Activated CD8-positive, alpha-beta memory T cell treated with anti-CD3 and anti-CD28 coated beads, Interleukin-2, amount 50 U/mL, for 1 hour (primary cell): ENCODE measurements around the gene SYT3.

Experiments used
- DNase-seq: peaks from one replicate; pipeline ENCODE4 v3.0.0-alpha.2; 2020; ENCODE audit errors: extremely low read depth

Gene SYT3

GRCh38 chr19:50662651-50663481 is 23.2 kb upstream of the SYT3 start:
- DNase-seq = no peak

DNA sequence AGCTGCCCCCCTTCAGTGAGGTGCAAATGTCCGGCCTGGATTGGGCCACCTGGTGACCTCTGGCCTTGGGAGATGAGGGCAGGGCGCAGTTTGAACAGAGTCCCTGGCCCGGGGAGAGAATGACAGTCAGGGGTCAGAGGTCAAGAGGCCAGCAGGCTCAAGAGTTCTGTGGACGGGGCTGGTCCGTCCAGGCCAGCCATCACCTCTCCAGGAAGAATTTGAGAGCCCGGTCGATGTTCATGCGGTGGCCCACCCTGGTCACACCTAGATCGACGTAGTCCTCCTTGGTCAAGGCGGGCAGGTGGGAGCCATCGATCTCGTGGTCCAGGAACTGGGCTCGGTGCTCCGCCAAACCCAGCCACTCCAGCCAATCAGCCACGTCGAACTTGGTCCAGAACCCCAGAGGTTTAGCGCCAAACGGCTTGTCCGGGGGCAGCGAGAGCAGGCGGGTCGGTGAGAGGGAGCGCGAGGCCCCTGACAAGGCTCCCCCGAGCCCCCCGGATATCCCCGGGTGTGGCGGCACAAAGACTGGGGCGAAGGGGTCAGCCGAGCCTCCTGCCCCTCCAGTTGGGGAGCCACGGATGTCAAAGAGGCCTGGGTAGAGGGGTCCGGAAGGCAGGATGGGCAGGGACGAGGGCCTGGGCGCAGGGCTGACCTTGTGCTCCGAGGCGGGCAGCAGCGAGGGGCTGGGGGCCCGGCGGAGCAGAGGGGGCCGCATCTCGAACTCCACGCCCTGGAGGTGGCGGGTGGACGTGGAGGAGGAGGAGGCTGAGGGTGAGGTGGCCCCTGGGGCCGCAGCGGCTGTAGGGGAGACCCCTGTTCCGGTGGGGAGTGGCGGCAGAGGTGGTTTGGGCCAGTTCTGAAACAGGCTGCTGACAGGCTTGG is 22.3 kb upstream of the SYT3 start:
- no peak for DNase-seq

- DNase-seq = no peak
These were observed 21.3 kb upstream of the SYT3 start for GRCh38 chr19:50661023-50661422.

- no peak for DNase-seq
These were observed 20.3 kb upstream of the SYT3 start for GRCh38 chr19:50660088-50660366.

- DNase-seq = no peak
These were observed 19.8 kb upstream of the SYT3 start for GRCh38 chr19:50659318-50660087.

DNA sequence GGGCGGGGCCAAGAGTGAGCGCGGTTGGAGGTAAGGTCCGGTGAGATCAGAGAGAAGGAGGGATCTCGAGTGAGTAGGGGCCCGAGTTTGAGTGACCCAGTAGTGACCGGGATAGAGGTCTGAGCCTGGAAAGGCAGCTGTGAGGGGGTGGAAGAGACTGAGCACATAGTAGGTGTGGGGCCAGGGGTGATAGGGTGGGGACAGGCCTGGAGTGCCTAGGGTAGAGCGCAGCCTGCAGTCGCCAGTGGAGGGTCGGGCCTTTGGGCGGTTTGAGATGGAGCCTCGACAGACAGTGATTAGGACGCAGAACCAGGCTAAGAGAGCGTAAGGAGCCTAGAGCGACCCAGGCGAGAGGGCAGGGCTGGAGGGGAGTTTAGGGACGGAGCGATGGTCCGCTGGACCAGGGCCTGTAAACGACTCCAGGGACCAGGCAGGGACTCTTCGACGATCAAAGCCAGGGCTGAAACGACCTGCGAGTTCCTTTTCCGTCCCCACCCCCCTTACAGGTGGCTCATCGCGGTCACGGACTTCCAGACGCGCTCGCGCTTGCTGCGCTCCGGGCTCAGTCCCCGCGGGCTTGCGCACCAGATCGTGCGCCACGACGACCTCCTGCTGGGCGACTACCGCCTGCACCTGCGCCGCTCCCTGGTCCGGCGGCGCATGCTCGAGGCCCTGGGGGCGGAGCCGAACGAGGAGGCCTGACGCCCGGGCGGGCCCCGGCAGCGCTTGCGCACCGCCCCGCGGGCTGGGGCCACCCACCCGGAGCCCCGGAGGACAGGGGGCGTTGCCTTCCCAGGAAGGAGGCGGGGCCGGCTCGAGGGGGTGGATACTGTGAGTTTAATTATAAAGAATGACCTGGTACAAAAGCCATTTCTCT is 19.0 kb upstream of the SYT3 start:
- DNase-seq = peak; percentile 31

GRCh38 chr19:50657712-50658440 is 18.2 kb upstream of the SYT3 start:
- DNase-seq = peak; percentile 63

GRCh38 chr19:50657222-50657669 is 17.6 kb upstream of the SYT3 start:
- no peak for DNase-seq

GRCh38 chr19:50654882-50655281 is 15.2 kb upstream of the SYT3 start:
- no peak for DNase-seq

DNA sequence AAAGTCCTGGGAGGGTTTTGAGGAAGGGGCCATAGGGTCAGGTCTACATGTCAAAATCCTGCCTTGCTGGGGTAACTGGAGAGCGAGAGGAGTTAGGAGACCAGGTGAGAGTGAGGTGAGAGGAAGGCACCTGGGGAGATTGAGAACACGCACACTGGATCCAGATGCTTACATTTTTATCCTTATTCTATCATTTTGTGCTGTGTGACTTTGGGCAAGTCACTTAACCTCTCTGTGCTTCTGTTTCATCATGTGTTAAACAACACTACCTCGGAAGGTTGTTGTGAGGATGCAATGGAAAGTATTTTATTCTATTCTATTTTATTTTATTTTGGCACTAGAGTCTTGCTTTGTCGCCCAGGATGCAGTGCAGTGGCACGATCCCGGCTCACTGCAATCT is 13.0 kb upstream of the SYT3 start:
- no peak for DNase-seq

GRCh38 chr19:50651174-50651573 is 11.5 kb upstream of the SYT3 start:
- DNase-seq = no peak

DNA sequence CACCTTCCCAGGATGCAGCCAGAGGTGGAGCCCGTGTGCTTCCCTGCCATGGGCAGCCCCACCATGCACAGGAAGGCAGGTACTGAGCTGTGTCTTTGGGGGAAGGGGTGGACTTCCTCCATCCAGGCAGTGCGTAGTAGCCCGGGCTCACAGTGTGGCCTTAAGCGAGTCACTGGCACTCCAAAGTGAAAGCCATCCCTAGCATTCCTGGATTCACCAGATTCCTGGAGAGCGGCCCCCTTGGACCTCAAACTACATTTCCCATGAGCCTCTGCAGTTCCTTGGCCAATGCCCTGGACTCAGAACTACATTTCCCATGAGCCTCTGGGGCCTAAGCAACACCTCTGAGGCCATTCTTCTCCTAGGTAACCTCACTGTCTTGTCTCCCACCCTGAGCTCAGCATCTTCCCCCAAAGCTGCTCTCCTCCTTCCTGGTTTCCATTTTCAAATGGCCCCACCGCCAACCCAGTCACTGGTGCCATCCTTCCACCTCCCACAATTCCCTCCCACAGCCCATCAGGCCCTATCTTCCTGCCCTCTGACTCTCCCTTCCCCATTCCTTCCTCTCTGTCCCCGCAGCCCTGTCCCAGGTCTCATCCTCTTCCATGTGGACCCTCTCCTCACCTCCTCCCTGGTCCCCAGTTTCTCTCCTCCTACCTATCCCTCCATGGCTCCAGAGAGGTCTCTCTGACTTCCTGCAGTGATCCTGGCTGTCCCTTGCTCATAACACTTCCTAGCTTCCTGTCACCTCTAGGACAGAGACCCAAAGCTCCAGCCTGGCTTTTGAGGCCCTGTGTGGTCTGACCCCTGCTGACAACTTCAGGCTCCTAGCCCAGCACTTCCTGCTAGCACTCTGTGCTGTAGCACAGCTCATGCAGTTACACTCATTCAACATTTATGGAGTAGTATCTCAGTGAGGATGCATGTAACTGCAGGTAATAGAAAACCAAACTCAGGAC is 10.0 kb upstream of the SYT3 start, which contains the start of gene C19orf81:
Gene C19orf81 (plus strand): TSS at position 13 of the 959 bp plus-strand sequence. CDS start 0 bp downstream, at position 13.
- DNase-seq = no peak

GRCh38 chr19:50648659-50649058 is 9.0 kb upstream of the SYT3 start:
- DNase-seq = no peak

DNA sequence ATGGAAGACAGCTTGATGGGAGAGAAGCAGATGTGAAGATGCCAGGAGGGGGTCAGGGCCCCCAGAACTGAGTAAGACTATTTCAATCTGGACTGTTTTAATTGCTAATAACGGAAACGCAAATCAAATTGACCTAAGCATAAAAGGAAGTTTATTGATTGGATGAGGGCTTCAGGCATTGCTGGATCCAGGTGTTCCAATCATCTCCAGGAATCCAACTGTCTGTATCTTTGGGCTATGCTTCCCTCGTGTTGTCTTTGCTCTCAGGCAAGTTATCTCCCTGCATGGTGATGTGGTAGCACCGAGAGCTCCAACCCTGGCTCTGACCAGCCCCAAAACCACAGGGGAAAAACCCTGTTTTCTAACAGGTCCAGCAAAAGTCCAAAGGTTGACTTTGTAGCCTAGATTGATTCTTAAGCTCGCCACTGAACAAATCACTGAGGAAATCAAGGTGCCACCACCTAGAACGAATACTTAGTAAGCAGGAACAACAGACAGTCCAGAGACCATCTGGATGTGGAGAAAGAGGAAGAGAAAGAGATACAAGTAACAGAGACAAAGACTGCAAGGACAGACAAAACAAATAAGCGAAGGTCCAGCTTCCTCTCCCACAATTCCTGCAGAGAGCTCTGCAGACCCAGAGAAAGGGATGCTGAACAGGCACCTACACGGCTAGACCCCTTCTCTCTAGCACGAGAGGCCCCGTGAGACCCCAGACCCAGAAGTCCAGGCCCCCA is 8.4 kb upstream of the SYT3 start:
- no peak for DNase-seq

GRCh38 chr19:50646074-50646807 is 6.6 kb upstream of the SYT3 start:
- DNase-seq = no peak

DNA sequence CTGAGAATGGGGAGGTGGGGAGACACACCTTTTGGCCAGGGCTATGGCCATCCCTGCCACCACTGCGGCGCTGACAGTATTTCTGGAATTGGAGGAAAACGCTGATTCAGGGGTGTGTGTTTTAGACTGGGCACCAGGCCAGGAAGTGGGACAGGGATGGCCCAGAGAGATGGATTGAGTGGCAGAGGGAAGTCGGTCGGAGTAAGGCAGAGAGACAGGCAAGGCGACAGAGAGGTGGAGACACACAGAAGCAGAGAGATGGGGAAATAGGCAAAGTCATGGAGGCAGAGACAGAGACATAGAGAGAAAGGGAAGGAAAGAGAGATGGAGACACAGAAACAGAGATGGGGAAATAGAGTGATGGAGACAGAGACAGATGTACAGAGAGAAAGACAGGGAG is 5.4 kb upstream of the SYT3 start:
- DNase-seq = no peak

DNA sequence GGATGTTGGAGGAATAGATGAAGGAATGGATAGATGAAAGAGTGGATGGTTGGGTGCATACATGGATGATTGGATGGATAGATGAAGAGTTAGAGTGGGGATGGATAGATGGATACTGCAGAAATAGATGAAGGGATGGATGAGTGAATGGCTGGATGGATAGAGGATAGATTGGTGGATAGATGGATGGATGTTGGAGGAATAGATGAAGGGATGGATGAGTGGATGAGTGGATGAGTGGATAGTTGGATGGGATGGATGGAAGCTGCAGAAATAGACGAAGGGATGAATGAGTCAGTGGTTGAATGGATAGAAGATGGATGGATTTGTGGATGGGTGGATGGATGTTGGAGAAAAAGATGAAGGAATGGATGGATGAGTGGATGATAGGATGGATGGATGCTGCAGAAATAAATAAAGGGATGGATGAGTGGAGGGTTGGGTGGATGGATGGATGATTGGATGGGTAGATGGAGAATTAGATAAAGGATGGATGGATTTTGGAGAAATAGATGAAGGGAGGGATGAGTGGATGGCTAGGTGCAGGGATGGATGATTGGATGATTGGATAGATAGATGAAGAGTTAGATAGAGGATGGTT is 4.7 kb upstream of the SYT3 start:
- DNase-seq = no peak
